ENCODE data around the gene ABTB2.

ABTB2 gene

GRCh38 chr11:34132261-34132965, 225.4 kb downstream of the ABTB2 start:
- DNase-seq (ENCODE audit: extremely low read depth, low read depth): no peak
- TF ChIP-seq, protein P1, sequence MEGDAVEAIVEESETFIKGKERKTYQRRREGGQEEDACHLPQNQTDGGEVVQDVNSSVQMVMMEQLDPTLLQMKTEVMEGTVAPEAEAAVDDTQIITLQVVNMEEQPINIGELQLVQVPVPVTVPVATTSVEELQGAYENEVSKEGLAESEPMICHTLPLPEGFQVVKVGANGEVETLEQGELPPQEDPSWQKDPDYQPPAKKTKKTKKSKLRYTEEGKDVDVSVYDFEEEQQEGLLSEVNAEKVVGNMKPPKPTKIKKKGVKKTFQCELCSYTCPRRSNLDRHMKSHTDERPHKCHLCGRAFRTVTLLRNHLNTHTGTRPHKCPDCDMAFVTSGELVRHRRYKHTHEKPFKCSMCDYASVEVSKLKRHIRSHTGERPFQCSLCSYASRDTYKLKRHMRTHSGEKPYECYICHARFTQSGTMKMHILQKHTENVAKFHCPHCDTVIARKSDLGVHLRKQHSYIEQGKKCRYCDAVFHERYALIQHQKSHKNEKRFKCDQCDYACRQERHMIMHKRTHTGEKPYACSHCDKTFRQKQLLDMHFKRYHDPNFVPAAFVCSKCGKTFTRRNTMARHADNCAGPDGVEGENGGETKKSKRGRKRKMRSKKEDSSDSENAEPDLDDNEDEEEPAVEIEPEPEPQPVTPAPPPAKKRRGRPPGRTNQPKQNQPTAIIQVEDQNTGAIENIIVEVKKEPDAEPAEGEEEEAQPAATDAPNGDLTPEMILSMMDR (IDR thresholded peaks at IDR 0.05; ENCODE audit: low read depth, low read length, missing control alignments): no peak
- H3K4me3 ChIP-seq (replicated peaks; ENCODE audit: low read depth, low read length): no peak overlapping the region

GRCh38 chr11:34128824-34129223, 229.0 kb downstream of the ABTB2 start:
- TF ChIP-seq, protein P1 (IDR thresholded peaks at IDR 0.05; ENCODE audit: low read depth, low read length, missing control alignments): no peak
- no peak for DNase-seq (ENCODE audit: extremely low read depth, low read depth)
- H3K4me3 ChIP-seq (replicated peaks; ENCODE audit: low read depth, low read length): no peak overlapping the region

DNA sequence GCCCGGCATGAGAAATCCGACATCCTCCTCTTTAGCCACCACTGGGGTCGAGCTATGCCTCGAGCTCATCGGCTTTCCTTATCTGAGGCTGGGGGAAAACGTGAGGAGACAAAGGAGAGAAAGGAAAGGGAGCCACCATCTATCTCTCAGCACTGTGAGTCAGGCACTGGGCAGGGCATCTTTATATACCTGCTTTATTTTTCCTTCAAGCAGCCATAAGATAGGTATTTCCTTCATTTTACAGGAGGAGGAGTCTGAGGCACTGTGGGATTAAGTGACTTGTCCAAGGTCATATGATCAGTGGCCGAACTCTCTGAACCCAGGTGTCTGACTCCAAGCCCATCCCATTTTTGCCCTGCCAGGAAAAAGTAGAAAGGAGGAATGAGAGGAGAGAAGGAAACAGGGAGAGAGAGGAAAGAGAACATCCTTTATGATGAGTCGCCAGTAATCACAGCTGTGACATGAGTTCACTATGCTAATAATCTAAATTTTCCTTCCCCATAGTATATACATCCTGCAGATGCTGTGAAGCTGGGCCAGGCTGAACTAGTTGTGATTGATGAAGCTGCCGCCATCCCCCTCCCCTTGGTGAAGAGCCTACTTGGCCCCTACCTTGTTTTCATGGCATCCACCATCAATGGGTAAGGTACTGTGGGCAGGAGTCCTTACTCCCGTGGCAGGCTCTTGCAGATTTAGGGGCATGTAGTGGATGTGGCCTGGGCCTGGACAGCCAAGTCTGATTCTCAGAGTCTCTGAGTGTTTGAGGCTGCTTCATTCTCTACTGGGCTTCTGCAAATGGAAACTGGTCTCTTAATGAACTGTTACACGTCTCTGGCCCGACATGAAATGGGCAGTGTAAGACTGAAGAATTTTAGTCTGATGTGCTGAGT, 230.6 kb downstream of the ABTB2 start:
- TF ChIP-seq, protein P1 (IDR thresholded peaks at IDR 0.05; ENCODE audit: low read depth, low read length, missing control alignments): no peak
- H3K4me3 ChIP-seq (replicated peaks; ENCODE audit: low read depth, low read length): no peak overlapping the region
- DNase-seq (ENCODE audit: extremely low read depth, low read depth): no peak

GRCh38 chr11:34124885-34125668, 232.7 kb downstream of the ABTB2 start:
- no peak for DNase-seq (ENCODE audit: extremely low read depth, low read depth)
- H3K4me3 ChIP-seq (replicated peaks; ENCODE audit: low read depth, low read length): no peak overlapping the region
- TF ChIP-seq, protein P1 (IDR thresholded peaks at IDR 0.05; ENCODE audit: low read depth, low read length, missing control alignments): no peak

DNA sequence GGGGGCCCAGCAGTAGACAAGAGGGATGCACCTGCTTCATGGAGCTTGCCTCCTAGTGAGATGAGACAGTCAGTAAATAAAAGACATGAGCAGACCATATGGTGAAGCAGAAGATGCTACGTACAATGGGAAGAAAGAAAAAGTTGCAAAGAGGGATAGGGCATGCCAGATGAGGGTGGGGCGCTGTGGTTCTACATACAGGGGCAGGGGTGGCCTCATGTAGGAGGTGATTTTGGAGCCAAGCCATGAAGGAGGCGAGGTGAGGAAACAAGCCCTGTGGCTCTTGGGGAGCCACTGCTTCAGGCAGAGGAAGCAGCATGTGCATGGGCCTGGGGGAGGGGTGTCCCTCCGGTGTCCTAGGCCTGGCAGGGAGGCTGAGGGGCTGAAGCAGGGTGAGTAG, 237.2 kb downstream of the ABTB2 start:
- no peak overlapping the region for H3K4me3 ChIP-seq (replicated peaks; ENCODE audit: low read depth, low read length)
- TF ChIP-seq, protein P1 (IDR thresholded peaks at IDR 0.05; ENCODE audit: low read depth, low read length, missing control alignments): no peak
- no peak for DNase-seq (ENCODE audit: extremely low read depth, low read depth)

DNA sequence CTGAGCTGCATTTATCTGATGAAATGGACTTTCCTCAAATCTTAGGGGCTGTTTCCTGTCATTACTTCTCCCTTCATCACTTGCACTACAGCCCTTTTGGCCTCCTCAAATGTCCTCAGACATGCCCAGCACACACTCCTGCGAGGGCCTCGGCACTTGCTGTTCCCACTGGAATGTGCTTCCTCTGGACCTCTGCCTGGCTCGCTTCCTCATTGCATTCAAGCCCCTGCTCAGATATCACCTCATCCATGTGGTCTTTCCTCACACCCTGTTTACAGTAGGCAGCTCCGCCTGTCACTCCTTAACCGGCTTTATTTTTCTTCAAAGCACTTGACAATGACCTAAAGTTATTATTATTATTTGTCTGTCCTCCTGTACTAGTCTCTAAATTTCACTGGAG, 243.3 kb downstream of the ABTB2 start:
- DNase-seq (ENCODE audit: extremely low read depth, low read depth): no peak
- TF ChIP-seq, protein P1 (IDR thresholded peaks at IDR 0.05; ENCODE audit: low read depth, low read length, missing control alignments): no peak

More for the DNA sequence above, 243.3 kb downstream of the ABTB2 start:
- no peak overlapping the region for H3K4me3 ChIP-seq (replicated peaks; ENCODE audit: low read depth, low read length)

All from HFF-Myc (cell line).